WTC11 (cell line): ENCODE results near the gene MKLN1. TPM values are rescaled to one million over a fixed set of nuclear protein-coding genes. Genes with fewer than 3 reads are reported as not detected.

Experiments used
- ATAC-seq: fragments of 200-7000 bp; cut with Tn5 transposase; 2 replicates; pipeline ENCODE4 v1.10.0; 2021; ENCODE audit warnings: mild to moderate bottlenecking, moderate library complexity
- CTCF ChIA-PET: fragments of 300-600 bp; sonication (Branson Sonifier 250); formaldehyde crosslinking; loops from one replicate; lab custom pipeline; 2021; ENCODE audit warnings: antibody characterized with exemption; lab: Charles Lee
- POLR2A ChIA-PET: fragments of 350-600 bp; sonication (Branson Sonifier 250); formaldehyde crosslinking; loops from one replicate; lab custom pipeline; 2021; ENCODE audit warnings: antibody characterized with exemption; lab: Charles Lee
- DNase-seq: peaks from one replicate; pipeline ENCODE4 v3.0.0; 2021; ENCODE audit warnings: low spot score
- H3K27ac Mint-ChIP-seq: 2 replicates; pipeline ENCODE4 v1.8.0; 2021; ENCODE audit warnings: mixed read lengths
- H3K27me3 Mint-ChIP-seq: 2 replicates; pipeline ENCODE4 v1.8.0; 2021; ENCODE audit warnings: low read depth, mild to moderate bottlenecking, moderate library complexity, mixed read lengths
- H3K36me3 Mint-ChIP-seq: 2 replicates; pipeline ENCODE4 v1.8.0; 2021; ENCODE audit warnings: mixed read lengths
- H3K4me1 Mint-ChIP-seq: 2 replicates; pipeline ENCODE4 v1.8.0; 2022; ENCODE audit warnings: mixed read lengths
- H3K4me3 Mint-ChIP-seq: 2 replicates; pipeline ENCODE4 v1.8.0; 2021; ENCODE audit warnings: mild to moderate bottlenecking, moderate library complexity, mixed read lengths
- H3K9me3 Mint-ChIP-seq: 2 replicates; pipeline ENCODE4 v1.8.0; 2021; ENCODE audit warnings: mixed read lengths
- AR ChIP-seq: fragments of 250-450 bp; sonication (Bioruptor Pico); IDR thresholded peaks from 2 replicates; pipeline ENCODE4 v1.9.0; 2021; ENCODE audit warnings: mild to moderate bottlenecking
- ATF2 ChIP-seq: sonication (generic); formaldehyde crosslinking; IDR thresholded peaks from 2 replicates; pipeline ENCODE4 v1.8.1; 2022; ENCODE audit warnings: low read depth, missing genetic modification reagents, borderline replicate concordance
- CREB1 ChIP-seq: sonication (generic); formaldehyde crosslinking; IDR thresholded peaks from 2 replicates; pipeline ENCODE4 v1.8.0; 2023; ENCODE audit warnings: mild to moderate bottlenecking, missing genetic modification reagents
- FOXK1 ChIP-seq: sonication (generic); formaldehyde crosslinking; IDR thresholded peaks from 2 replicates; pipeline ENCODE4 v1.8.0; 2022; ENCODE audit warnings: mild to moderate bottlenecking, moderate library complexity, missing genetic modification reagents
- NFYB ChIP-seq: sonication (generic); formaldehyde crosslinking; conservative IDR thresholded peaks from 2 replicates; pipeline ENCODE4 v1.8.0; 2022; ENCODE audit warnings: low read depth, missing genetic modification reagents
- OVOL2 ChIP-seq: fragments of 250-450 bp; sonication (Bioruptor Pico); IDR thresholded peaks from 2 replicates; pipeline ENCODE4 v1.9.0; 2021; ENCODE audit warnings: mild to moderate bottlenecking, borderline replicate concordance
- TCF7 ChIP-seq: sonication (generic); formaldehyde crosslinking; IDR thresholded peaks from 2 replicates; pipeline ENCODE4 v1.8.0; 2022; ENCODE audit warnings: mild to moderate bottlenecking, low read depth, missing genetic modification reagents, moderate library complexity
- TEAD1 ChIP-seq: sonication (generic); formaldehyde crosslinking; IDR thresholded peaks from 2 replicates; pipeline ENCODE4 v1.8.0; 2022; ENCODE audit warnings: mild to moderate bottlenecking, missing genetic modification reagents
- TP53 ChIP-seq: sonication (generic); formaldehyde crosslinking; IDR thresholded peaks from 2 replicates; pipeline ENCODE4 v1.8.1; 2023; ENCODE audit warnings: mild to moderate bottlenecking, missing genetic modification reagents
- USF2 ChIP-seq: sonication (generic); formaldehyde crosslinking; IDR thresholded peaks from 2 replicates; pipeline ENCODE4 v1.8.1; 2023; ENCODE audit warnings: mild to moderate bottlenecking, missing genetic modification reagents, moderate library complexity
- ZNF317 ChIP-seq: sonication (generic); formaldehyde crosslinking; IDR thresholded peaks from 2 replicates; pipeline ENCODE4 v1.8.1; 2023; ENCODE audit warnings: low read depth, mild to moderate bottlenecking, moderate library complexity, missing genetic modification reagents, borderline replicate concordance
- ZNF532 ChIP-seq: fragments of 250-450 bp; sonication (Bioruptor Pico); IDR thresholded peaks from 2 replicates; pipeline ENCODE4 v1.9.0; 2021; ENCODE audit warnings: mild to moderate bottlenecking, borderline replicate concordance
- total RNA-seq: library from RNA; stranded (reverse); gene quantifications from 3 replicates; pipeline ENCODE4 v1.2.3, GENCODE V29; 2021
- TF ChIP-seq, protein P1 (sequence below): fragments of 250-450 bp; sonication (Bioruptor Pico); conservative IDR thresholded peaks from 2 replicates; pipeline ENCODE4 v1.9.0; 2021; ENCODE audit warnings: mild to moderate bottlenecking
- TF ChIP-seq, protein P2 (sequence below): sonication (generic); formaldehyde crosslinking; conservative IDR thresholded peaks from 2 replicates; pipeline ENCODE4 v1.8.1; 2023; ENCODE audit warnings: mild to moderate bottlenecking, low read depth, missing genetic modification reagents, moderate library complexity
- TF ChIP-seq, protein P3 (sequence below): sonication (generic); formaldehyde crosslinking; IDR thresholded peaks from 2 replicates; pipeline ENCODE4 v1.8.0; 2023; ENCODE audit warnings: missing genetic modification reagents, mild to moderate bottlenecking, borderline replicate concordance
- TF ChIP-seq, protein P4 (sequence below): fragments of 250-450 bp; sonication (Bioruptor Pico); IDR thresholded peaks from 2 replicates; pipeline ENCODE4 v1.9.0; 2021; ENCODE audit warnings: mild to moderate bottlenecking

MKLN1 gene
- total RNA-seq, 1 experiment from 2014 or later: 37.6 TPM

- TF ChIP-seq, protein P1, sequence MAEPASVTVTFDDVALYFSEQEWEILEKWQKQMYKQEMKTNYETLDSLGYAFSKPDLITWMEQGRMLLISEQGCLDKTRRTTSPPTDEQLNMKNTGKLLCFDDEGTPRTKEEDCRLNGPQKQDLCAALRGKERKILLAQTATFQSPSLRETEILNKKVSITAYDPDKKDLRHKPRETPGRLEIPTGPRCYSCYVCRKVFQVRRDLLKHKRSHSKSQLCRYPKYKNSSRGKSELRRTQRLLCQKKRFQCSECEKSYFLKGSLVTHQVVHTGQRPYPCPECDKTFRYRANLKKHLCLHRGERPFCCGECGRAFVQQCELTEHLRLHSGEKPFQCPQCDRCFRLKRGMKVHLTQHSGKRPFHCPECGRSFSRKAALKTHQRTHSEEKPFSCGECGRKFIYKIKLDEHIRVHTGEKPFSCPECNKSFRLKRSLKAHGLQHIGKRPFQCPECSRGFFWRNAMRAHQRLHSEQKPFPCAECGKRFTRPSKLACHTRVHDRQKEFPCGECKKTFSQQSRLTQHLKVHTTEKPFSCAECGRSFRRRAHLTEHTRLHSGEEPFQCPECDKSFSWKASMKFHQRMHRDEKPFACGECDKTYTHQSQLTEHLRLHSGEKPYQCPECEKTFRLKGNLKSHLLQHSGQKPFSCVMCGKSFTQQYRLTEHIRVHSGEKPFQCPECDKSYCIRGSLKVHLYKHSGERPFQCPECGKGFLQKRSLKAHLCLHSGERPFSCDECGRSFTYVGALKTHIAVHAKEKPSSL (CRISPR knock-in tag): no peak
- TF ChIP-seq USF2 (no peak), AR (no peak), ATF2 (no peak), ZNF532 (CRISPR knock-in tag) (no peak), ZNF317 (CRISPR knock-in tag) (no peak), CREB1 (no peak), OVOL2 (CRISPR knock-in tag) (no peak), NFYB (no peak), TCF7 (CRISPR knock-in tag) (no peak), TEAD1 (CRISPR knock-in tag) (no peak), FOXK1 (CRISPR knock-in tag) (no peak), TP53 (CRISPR knock-in tag) (no peak)
- TF ChIP-seq, protein P2, sequence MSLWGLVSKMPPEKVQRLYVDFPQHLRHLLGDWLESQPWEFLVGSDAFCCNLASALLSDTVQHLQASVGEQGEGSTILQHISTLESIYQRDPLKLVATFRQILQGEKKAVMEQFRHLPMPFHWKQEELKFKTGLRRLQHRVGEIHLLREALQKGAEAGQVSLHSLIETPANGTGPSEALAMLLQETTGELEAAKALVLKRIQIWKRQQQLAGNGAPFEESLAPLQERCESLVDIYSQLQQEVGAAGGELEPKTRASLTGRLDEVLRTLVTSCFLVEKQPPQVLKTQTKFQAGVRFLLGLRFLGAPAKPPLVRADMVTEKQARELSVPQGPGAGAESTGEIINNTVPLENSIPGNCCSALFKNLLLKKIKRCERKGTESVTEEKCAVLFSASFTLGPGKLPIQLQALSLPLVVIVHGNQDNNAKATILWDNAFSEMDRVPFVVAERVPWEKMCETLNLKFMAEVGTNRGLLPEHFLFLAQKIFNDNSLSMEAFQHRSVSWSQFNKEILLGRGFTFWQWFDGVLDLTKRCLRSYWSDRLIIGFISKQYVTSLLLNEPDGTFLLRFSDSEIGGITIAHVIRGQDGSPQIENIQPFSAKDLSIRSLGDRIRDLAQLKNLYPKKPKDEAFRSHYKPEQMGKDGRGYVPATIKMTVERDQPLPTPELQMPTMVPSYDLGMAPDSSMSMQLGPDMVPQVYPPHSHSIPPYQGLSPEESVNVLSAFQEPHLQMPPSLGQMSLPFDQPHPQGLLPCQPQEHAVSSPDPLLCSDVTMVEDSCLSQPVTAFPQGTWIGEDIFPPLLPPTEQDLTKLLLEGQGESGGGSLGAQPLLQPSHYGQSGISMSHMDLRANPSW (CRISPR knock-in tag): no peak
- TF ChIP-seq, protein P3, sequence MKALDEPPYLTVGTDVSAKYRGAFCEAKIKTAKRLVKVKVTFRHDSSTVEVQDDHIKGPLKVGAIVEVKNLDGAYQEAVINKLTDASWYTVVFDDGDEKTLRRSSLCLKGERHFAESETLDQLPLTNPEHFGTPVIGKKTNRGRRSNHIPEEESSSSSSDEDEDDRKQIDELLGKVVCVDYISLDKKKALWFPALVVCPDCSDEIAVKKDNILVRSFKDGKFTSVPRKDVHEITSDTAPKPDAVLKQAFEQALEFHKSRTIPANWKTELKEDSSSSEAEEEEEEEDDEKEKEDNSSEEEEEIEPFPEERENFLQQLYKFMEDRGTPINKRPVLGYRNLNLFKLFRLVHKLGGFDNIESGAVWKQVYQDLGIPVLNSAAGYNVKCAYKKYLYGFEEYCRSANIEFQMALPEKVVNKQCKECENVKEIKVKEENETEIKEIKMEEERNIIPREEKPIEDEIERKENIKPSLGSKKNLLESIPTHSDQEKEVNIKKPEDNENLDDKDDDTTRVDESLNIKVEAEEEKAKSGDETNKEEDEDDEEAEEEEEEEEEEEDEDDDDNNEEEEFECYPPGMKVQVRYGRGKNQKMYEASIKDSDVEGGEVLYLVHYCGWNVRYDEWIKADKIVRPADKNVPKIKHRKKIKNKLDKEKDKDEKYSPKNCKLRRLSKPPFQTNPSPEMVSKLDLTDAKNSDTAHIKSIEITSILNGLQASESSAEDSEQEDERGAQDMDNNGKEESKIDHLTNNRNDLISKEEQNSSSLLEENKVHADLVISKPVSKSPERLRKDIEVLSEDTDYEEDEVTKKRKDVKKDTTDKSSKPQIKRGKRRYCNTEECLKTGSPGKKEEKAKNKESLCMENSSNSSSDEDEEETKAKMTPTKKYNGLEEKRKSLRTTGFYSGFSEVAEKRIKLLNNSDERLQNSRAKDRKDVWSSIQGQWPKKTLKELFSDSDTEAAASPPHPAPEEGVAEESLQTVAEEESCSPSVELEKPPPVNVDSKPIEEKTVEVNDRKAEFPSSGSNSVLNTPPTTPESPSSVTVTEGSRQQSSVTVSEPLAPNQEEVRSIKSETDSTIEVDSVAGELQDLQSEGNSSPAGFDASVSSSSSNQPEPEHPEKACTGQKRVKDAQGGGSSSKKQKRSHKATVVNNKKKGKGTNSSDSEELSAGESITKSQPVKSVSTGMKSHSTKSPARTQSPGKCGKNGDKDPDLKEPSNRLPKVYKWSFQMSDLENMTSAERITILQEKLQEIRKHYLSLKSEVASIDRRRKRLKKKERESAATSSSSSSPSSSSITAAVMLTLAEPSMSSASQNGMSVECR (CRISPR knock-in tag): no peak
- TF ChIP-seq, protein P4, sequence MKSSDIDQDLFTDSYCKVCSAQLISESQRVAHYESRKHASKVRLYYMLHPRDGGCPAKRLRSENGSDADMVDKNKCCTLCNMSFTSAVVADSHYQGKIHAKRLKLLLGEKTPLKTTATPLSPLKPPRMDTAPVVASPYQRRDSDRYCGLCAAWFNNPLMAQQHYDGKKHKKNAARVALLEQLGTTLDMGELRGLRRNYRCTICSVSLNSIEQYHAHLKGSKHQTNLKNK (CRISPR knock-in tag): no peak
- DNase-seq (no peak), ATAC-seq (no peak)
- Mint-ChIP-seq H3K27me3 (no peaks in the 10 kb centered on the region), H3K27ac (no peak overlapping the region), H3K4me1 (peaks cover 16% of the 10 kb centered on the region), H3K9me3 (peaks cover 11% of the 10 kb centered on the region), H3K36me3 (no peaks in the 10 kb centered on the region), H3K4me3 (no peak overlapping the region)
- POLR2A ChIA-PET: no interaction called here
- CTCF ChIA-PET: no interaction called here
Measured at GRCh38 chr7:131288450-131288849, 39.2 kb upstream of the MKLN1 start.
